ENCODE results near the gene KRT14.
A peak's percentile ranks its signal among the peaks of the same experiment; 100 is the strongest.
"Not testable (repeated sequence)": the region's sequence is repeated elsewhere in the genome, so short reads cannot be mapped to it uniquely, and the experiment has no call there.

Gene KRT14

GRCh38 chr17:41576740-41577139 lies 10.0 kb downstream of the KRT14 start:
- DNase-seq: not testable (repeated sequence)

GRCh38 chr17:41575336-41575735 lies 11.4 kb downstream of the KRT14 start:
- DNase-seq: no peak

GRCh38 chr17:41571561-41572434 lies 14.9 kb downstream of the KRT14 start, which contains the start of gene KRT9:
Gene KRT9 (minus strand): TSS chr17:41572059. CDS start chr17:41571992, 67 bp downstream.
- DNase-seq: no peak

GRCh38 chr17:41567317-41567716 lies 19.4 kb downstream of the KRT14 start:
- DNase-seq: no peak

GRCh38 chr17:41565338-41565737 lies 21.4 kb downstream of the KRT14 start:
- DNase-seq: no peak

GRCh38 chr17:41563607-41564170 lies 23.0 kb downstream of the KRT14 start:
- no peak for DNase-seq

GRCh38 chr17:41561554-41561953 lies 25.1 kb downstream of the KRT14 start:
- no peak for DNase-seq

- DNase-seq: no peak
Observed at GRCh38 chr17:41559548-41559947, 27.1 kb downstream of the KRT14 start.

GRCh38 chr17:41556931-41557330 lies 29.8 kb downstream of the KRT14 start:
- no peak for DNase-seq

- DNase-seq: no peak
Observed at GRCh38 chr17:41556306-41556705, 30.4 kb downstream of the KRT14 start.

GRCh38 chr17:41555105-41555887 lies 31.4 kb downstream of the KRT14 start:
- DNase-seq: no peak

- no peak for DNase-seq
Observed at GRCh38 chr17:41553987-41554680, 32.6 kb downstream of the KRT14 start.

- no peak for DNase-seq
Observed at GRCh38 chr17:41553176-41553575, 33.5 kb downstream of the KRT14 start.

- no peak for DNase-seq
Observed at GRCh38 chr17:41552455-41552854, 34.2 kb downstream of the KRT14 start.

GRCh38 chr17:41551365-41551764 lies 35.3 kb downstream of the KRT14 start:
- DNase-seq: no peak

- DNase-seq: no peak
Observed at GRCh38 chr17:41549596-41550039, 37.1 kb downstream of the KRT14 start.

- DNase-seq: peak; percentile 80 to 81
Observed at GRCh38 chr17:41548844-41549595, 37.7 kb downstream of the KRT14 start.

- DNase-seq: peak; percentile 58 to 66
Observed at GRCh38 chr17:41547921-41548843, 38.5 kb downstream of the KRT14 start.

- DNase-seq: no peak
Observed at GRCh38 chr17:41547378-41547841, 39.3 kb downstream of the KRT14 start.

GRCh38 chr17:41546819-41547218 lies 39.9 kb downstream of the KRT14 start:
- no peak for DNase-seq

All from activated CD4-positive, alpha-beta T cell treated with anti-CD3 and anti-CD28 coated beads, Interleukin-2, amount 50 U/mL, for 4 hours (primary cell).